MM.1S (cell line): Measurements from ENCODE around the gene CHPF2.

Experiments used
- DNase-seq: peaks from one replicate; pipeline ENCODE4 v3.0.0-alpha.2; 2015
- H2AFZ ChIP-seq: fragments of 300-600 bp; sonication (generic); 2 replicates; pipeline ENCODE4 v1.6.0; 2016; ENCODE audit warnings: antibody characterized with exemption, low read length
- H3F3A ChIP-seq: fragments of 300-600 bp; sonication (generic); 2 replicates; pipeline ENCODE4 v1.6.1; 2016; ENCODE audit warnings: mild to moderate bottlenecking, antibody characterized with exemption, low read length, moderate library complexity, mixed read lengths; ENCODE audit not compliant: insufficient read depth
- H3K27ac ChIP-seq: fragments of 300-600 bp; sonication (generic); 2 replicates; pipeline ENCODE4 v1.5.1; 2016; ENCODE audit warnings: mild to moderate bottlenecking, low read length
- H3K27me3 ChIP-seq: fragments of 300-600 bp; sonication (generic); replicated peaks from 2 replicates; pipeline ENCODE4 v1.6.0; 2016; ENCODE audit warnings: low read length; ENCODE audit not compliant: insufficient read depth
- H3K36me3 ChIP-seq: fragments of 300-600 bp; sonication (generic); replicated peaks from 2 replicates; pipeline ENCODE4 v1.6.1; 2016; ENCODE audit warnings: mild to moderate bottlenecking, low read length, mixed read lengths; ENCODE audit not compliant: insufficient read depth
- H3K4me1 ChIP-seq: fragments of 300-600 bp; sonication (generic); 2 replicates; pipeline ENCODE4 v1.6.1; 2016; ENCODE audit warnings: low read length, mixed read lengths
- H3K4me2 ChIP-seq: fragments of 300-600 bp; sonication (generic); 2 replicates; pipeline ENCODE4 v1.6.0; 2016; ENCODE audit warnings: low read depth, low read length
- H3K4me3 ChIP-seq: fragments of 300-600 bp; sonication (generic); 2 replicates; pipeline ENCODE4 v1.5.1; 2016; ENCODE audit warnings: low read length, mixed read lengths
- H3K79me2 ChIP-seq: fragments of 300-600 bp; sonication (generic); 2 replicates; pipeline ENCODE4 v1.6.1; 2016; ENCODE audit warnings: mixed run types, low read length, mixed read lengths
- H3K9ac ChIP-seq: fragments of 300-600 bp; sonication (generic); 2 replicates; pipeline ENCODE4 v1.6.1; 2016; ENCODE audit warnings: low read length, mixed read lengths
- H3K9me2 ChIP-seq: fragments of 300-600 bp; sonication (generic); replicated peaks from 2 replicates; pipeline ENCODE4 v1.6.1; 2016; ENCODE audit warnings: mild to moderate bottlenecking, low read length, mixed read lengths; ENCODE audit not compliant: insufficient read depth
- H3K9me3 ChIP-seq: fragments of 300-600 bp; sonication (generic); replicated peaks from 2 replicates; pipeline ENCODE4 v1.6.1; 2016; ENCODE audit warnings: mild to moderate bottlenecking, low read length, mixed read lengths; ENCODE audit not compliant: insufficient read depth
- H4K20me1 ChIP-seq: fragments of 300-600 bp; sonication (generic); 2 replicates; pipeline ENCODE4 v1.6.1; 2016; ENCODE audit warnings: mild to moderate bottlenecking, low read length, moderate library complexity, mixed read lengths; ENCODE audit not compliant: insufficient read depth
- CTCF ChIP-seq: fragments of 300-600 bp; sonication (generic); IDR thresholded peaks from 2 replicates; pipeline ENCODE4 v1.5.1; 2016; ENCODE audit warnings: antibody characterized with exemption, low read length, mixed read lengths
- EZH2 ChIP-seq: fragments of 300-600 bp; sonication (generic); optimal IDR thresholded peaks from 2 replicates; pipeline ENCODE3; 2017; ENCODE audit warnings: low read depth, mild to moderate bottlenecking, antibody characterized with exemption, low read length, mixed read lengths
- EZH2phosphoT487 ChIP-seq: fragments of 300-600 bp; sonication (generic); IDR thresholded peaks from 2 replicates; pipeline ENCODE4 v1.6.1; 2018; ENCODE audit warnings: antibody characterized with exemption, low read length

Gene CHPF2

GRCh38 chr7:151239837-151240459 is 7.7 kb downstream of the CHPF2 start:
- no peaks in the 10 kb centered on the region for H3K9me2 ChIP-seq

DNA sequence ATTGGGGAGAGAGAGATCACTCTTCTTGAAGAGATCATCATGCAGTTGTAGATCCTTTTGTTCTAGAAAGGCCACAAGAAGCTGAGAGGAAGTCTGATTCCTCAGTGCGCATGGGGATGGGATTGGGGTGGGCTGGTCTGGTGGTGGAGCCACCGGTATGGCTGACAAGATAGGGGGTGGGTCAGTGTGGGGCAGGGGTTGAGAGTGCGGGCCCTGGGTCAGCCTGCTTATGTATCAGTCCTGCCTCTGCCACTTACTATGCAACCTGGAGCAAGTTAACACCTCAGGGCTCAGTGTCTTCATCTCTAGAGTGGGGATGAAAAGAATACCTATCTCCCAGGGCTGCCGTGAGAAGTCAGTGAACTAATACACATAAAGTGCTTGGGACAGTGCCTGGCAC is 8.3 kb downstream of the CHPF2 start:
- H3K36me3 ChIP-seq: no peaks in the 10 kb centered on the region
- no peak overlapping the region for H3K4me3 ChIP-seq
- TF ChIP-seq CTCF: no peak
- TF ChIP-seq EZH2phosphoT487: no peak
- no peak for TF ChIP-seq EZH2
- H3K4me1 ChIP-seq: peaks cover 15% of the 10 kb centered on the region
- H3K4me2 ChIP-seq: no peak overlapping the region
- H2AFZ ChIP-seq: no peak overlapping the region
- no peak overlapping the region for H3K9ac ChIP-seq
- DNase-seq: no peak
- H3K27ac ChIP-seq: no peak overlapping the region
- H3K9me3 ChIP-seq: no peaks in the 10 kb centered on the region
- peaks cover 18% of the 10 kb centered on the region for H3K27me3 ChIP-seq
- no peaks in the 10 kb centered on the region for H4K20me1 ChIP-seq
- H3K9me2 ChIP-seq: no peaks in the 10 kb centered on the region
- H3F3A ChIP-seq: 0 out of 2 replicates have a peak, but pooled peaks cover 9% of the 10 kb centered on the region
- H3K79me2 ChIP-seq: peaks cover 3% of the 10 kb centered on the region

More at GRCh38 chr7:151239837-151240459, 7.7 kb downstream of the CHPF2 start:
- H3K27me3 ChIP-seq: peaks cover 13% of the 10 kb centered on the region
- H2AFZ ChIP-seq: no peak overlapping the region
- TF ChIP-seq EZH2phosphoT487 (no peak), CTCF (no peak), EZH2 (no peak)
- H3F3A ChIP-seq: 0 out of 2 replicates have a peak, but pooled peaks cover 9% of the 10 kb centered on the region
- H3K4me3 ChIP-seq: no peak overlapping the region
- H3K9me3 ChIP-seq: no peaks in the 10 kb centered on the region
- H3K9ac ChIP-seq: no peak overlapping the region
- peaks cover 9% of the 10 kb centered on the region for H3K79me2 ChIP-seq
- H3K4me2 ChIP-seq: no peak overlapping the region
- no peak overlapping the region for H3K27ac ChIP-seq
- H3K36me3 ChIP-seq: peaks cover 5% of the 10 kb centered on the region; the same call in 1 of the 2 replicates
- DNase-seq: no peak
- H3K4me1 ChIP-seq: peaks cover 13% of the 10 kb centered on the region
- H4K20me1 ChIP-seq: no peaks in the 10 kb centered on the region

GRCh38 chr7:151240942-151241754 is 8.9 kb downstream of the CHPF2 start:
- no peak overlapping the region for H3K4me3 ChIP-seq
- no peaks in the 10 kb centered on the region for H3K79me2 ChIP-seq
- no peaks in the 10 kb centered on the region for H3K36me3 ChIP-seq
- H3K4me1 ChIP-seq: peaks cover 15% of the 10 kb centered on the region
- H3K27ac ChIP-seq: no peak overlapping the region
- TF ChIP-seq CTCF (no peak), EZH2 (no peak), EZH2phosphoT487 (no peak)
- peaks cover 24% of the 10 kb centered on the region for H3K27me3 ChIP-seq
- no peaks in the 10 kb centered on the region for H3K9me2 ChIP-seq
- no peak overlapping the region for H3K9ac ChIP-seq
- DNase-seq: no peak
- H3F3A ChIP-seq: 0 out of 2 replicates have a peak, but pooled peaks cover 9% of the 10 kb centered on the region
- no peak overlapping the region for H2AFZ ChIP-seq
- H3K4me2 ChIP-seq: no peak overlapping the region
- H3K9me3 ChIP-seq: no peaks in the 10 kb centered on the region
- peaks cover 4% of the 10 kb centered on the region; the same call in 1 of the 2 replicates for H4K20me1 ChIP-seq
